ENCODE results near the gene MAPK8IP2. TPM values are rescaled to one million over a fixed set of nuclear protein-coding genes. Genes with fewer than 3 reads are reported as not detected.

MAPK8IP2 gene
- total and polyA plus RNA-seq, 10 of the 15 experiments (the other 5 are each of a cell fraction or from before 2014, with no cell fraction given), result 0.01 to 0.13 (median 0.06) TPM; not detected in 4

DNA sequence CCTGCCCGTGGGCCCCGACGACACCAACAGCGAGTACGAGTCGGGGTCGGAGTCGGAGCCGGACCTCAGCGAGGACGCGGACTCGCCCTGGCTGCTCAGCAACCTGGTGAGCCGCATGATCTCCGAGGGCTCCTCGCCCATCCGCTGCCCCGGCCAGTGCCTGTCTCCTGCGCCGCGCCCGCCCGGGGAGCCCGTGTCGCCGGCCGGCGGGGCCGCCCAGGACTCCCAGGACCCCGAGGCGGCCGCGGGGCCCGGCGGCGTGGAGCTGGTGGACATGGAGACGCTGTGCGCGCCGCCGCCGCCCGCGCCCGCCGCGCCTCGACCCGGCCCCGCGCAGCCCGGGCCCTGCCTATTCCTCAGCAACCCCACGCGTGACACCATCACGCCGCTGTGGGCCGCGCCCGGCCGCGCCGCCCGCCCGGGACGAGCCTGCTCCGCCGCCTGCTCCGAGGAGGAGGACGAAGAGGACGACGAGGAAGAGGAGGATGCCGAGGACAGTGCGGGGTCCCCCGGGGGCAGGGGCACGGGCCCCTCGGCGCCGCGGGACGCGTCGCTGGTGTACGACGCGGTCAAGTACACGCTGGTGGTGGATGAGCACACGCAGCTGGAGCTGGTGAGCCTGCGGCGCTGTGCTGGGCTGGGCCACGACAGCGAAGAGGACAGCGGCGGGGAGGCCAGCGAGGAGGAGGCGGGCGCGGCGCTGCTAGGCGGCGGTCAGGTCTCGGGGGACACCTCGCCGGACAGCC, 3.8 kb downstream of the MAPK8IP2 start (continued):
- TF ChIP-seq BCLAF1 (IDR thresholded peaks at IDR 0.05), result no peak
- TF ChIP-seq ASH2L (IDR thresholded peaks at IDR 0.05; ENCODE audit: borderline replicate concordance, low read depth), result no peak
- no peak for TF ChIP-seq SRF (IDR thresholded peaks at IDR 0.05; ENCODE audit: low read depth in 2 of 2, low read length in 2 of 2)
- TF ChIP-seq, protein P1, sequence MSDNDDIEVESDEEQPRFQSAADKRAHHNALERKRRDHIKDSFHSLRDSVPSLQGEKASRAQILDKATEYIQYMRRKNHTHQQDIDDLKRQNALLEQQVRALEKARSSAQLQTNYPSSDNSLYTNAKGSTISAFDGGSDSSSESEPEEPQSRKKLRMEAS (IDR thresholded peaks at IDR 0.05; ENCODE audit: low read depth, low read length), result no peak
- no peak for TF ChIP-seq HCFC1 (IDR thresholded peaks at IDR 0.05; ENCODE audit: low read length)
- no peak for TF ChIP-seq JUND (IDR thresholded peaks at IDR 0.05; ENCODE audit: low read depth, low read length)

GRCh38 chr22:50605002-50605612, 4.5 kb downstream of the MAPK8IP2 start:
- no peaks in the 10 kb centered on the region for H3K9me3 ChIP-seq (replicated peaks; ENCODE audit: control insufficient read depth, insufficient read depth, low read length)
- no peaks in the 10 kb centered on the region for H3K79me2 ChIP-seq (ENCODE audit: control insufficient read depth, insufficient read depth, low read length)
- ChIA-PET POLR2A (no interaction called here), RAD21 (ENCODE audit: unreplicated experiment) (no interaction called here), CTCF (no interaction called here), SMC1A (ENCODE audit: uncharacterized antibody, unreplicated experiment) (no interaction called here)
- no peak overlapping the region for H2AFZ ChIP-seq (ENCODE audit: control insufficient read depth, low read depth, low read length)
- no peaks in the 10 kb centered on the region for H4K20me1 ChIP-seq (ENCODE audit: control insufficient read depth, insufficient read depth)
- H3K27ac ChIP-seq (ENCODE audit: control insufficient read depth, insufficient read depth), result no peak overlapping the region
- DNase-seq (ENCODE audit: low read depth, low spot score), result no peak
- H3K4me1 ChIP-seq (ENCODE audit: control insufficient read depth, insufficient read depth, low read length), result no peaks in the 10 kb centered on the region
- peaks cover 2 to 6% of the 10 kb centered on the region in 2 experiments; a peak in 3 of 4 replicates for H3K27me3 ChIP-seq (replicated peaks in 1 of 2; ENCODE audit: control insufficient read depth in 2 of 2, insufficient read depth in 2 of 2, low read length in 1 of 2)
- no peak for ATAC-seq
- in situ Hi-C loops (cut with MboI) (no loop called here), intact Hi-C loops (cut with micrococcal nuclease; ENCODE audit: unreplicated experiment) (no loop called here)
- no TSS peak for BruUV-seq (replicated peaks)
- no peak overlapping the region for H3K9ac ChIP-seq (ENCODE audit: control insufficient read depth, insufficient read depth, low read length)
- 56% methylated on average over 23 of the region's 23 CpGs for WGBS (ENCODE audit: insufficient coverage, insufficient replicate concordance, low lambda C conversion rate, missing lambda C conversion rate)
- H3K4me2 ChIP-seq (ENCODE audit: control insufficient read depth, insufficient read depth), result no peak overlapping the region
- no peaks in the 10 kb centered on the region for H3K36me3 ChIP-seq (ENCODE audit: control insufficient read depth in 2 of 2, insufficient read depth in 2 of 2, low read length in 1 of 2)
- no peak overlapping the region for H3K4me3 ChIP-seq
- FAIRE-seq, result no peak
- no peak for TF ChIP-seq ZNF217 (IDR thresholded peaks at IDR 0.05)
- TF ChIP-seq, protein P2, sequence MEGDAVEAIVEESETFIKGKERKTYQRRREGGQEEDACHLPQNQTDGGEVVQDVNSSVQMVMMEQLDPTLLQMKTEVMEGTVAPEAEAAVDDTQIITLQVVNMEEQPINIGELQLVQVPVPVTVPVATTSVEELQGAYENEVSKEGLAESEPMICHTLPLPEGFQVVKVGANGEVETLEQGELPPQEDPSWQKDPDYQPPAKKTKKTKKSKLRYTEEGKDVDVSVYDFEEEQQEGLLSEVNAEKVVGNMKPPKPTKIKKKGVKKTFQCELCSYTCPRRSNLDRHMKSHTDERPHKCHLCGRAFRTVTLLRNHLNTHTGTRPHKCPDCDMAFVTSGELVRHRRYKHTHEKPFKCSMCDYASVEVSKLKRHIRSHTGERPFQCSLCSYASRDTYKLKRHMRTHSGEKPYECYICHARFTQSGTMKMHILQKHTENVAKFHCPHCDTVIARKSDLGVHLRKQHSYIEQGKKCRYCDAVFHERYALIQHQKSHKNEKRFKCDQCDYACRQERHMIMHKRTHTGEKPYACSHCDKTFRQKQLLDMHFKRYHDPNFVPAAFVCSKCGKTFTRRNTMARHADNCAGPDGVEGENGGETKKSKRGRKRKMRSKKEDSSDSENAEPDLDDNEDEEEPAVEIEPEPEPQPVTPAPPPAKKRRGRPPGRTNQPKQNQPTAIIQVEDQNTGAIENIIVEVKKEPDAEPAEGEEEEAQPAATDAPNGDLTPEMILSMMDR (IDR thresholded peaks at IDR 0.05 in 2 of 3, conservative IDR thresholded peaks at IDR 0.05 in 1 of 3; ENCODE audit: control insufficient read depth in 2 of 3, extremely low read depth in 1 of 3, insufficient read depth in 1 of 3, low read depth in 3 of 3, low read length in 3 of 3), result no peak
- no peak for TF ChIP-seq ZNF384 (IDR thresholded peaks at IDR 0.05; ENCODE audit: borderline replicate concordance, low read depth, low read length)
- TF ChIP-seq CREM (IDR thresholded peaks at IDR 0.05; ENCODE audit: low read depth), result no peak
- TF ChIP-seq MTA3 (IDR thresholded peaks at IDR 0.05; ENCODE audit: borderline replicate concordance, low read length), result no peak
- TF ChIP-seq IKZF2 (IDR thresholded peaks at IDR 0.05), result no peak
- no peak for TF ChIP-seq ZNF207 (IDR thresholded peaks at IDR 0.05; ENCODE audit: borderline replicate concordance)
- TF ChIP-seq CHD1 (IDR thresholded peaks at IDR 0.05; ENCODE audit: low read depth, low read length), result no peak
- no peak for TF ChIP-seq BHLHE40 (IDR thresholded peaks at IDR 0.05; ENCODE audit: borderline replicate concordance in 1 of 2, low read depth in 2 of 2, low read length in 1 of 2)
- TF ChIP-seq RAD51 (IDR thresholded peaks at IDR 0.05), result no peak
- TF ChIP-seq ZNF274 (IDR thresholded peaks at IDR 0.05; ENCODE audit: insufficient read depth, insufficient read length), result no peak
- no peak for TF ChIP-seq YY1 (IDR thresholded peaks at IDR 0.05; ENCODE audit: low read depth, low read length)
- TF ChIP-seq CBX3 (IDR thresholded peaks at IDR 0.05; ENCODE audit: borderline replicate concordance, low read depth), result no peak
